Spleen (tissue), 11 donors: ENCODE data around the gene RAMP3. TPM values are rescaled to one million over a fixed set of nuclear protein-coding genes. Genes with fewer than 3 reads are reported as not detected.
A peak's percentile ranks its signal among the peaks of the same experiment; 100 is the strongest.
"Not testable (repeated sequence)": the region's sequence is repeated elsewhere in the genome, so short reads cannot be mapped to it uniquely, and the experiment has no call there.

Experiments used
- DNase-seq: peaks from one replicate; pipeline ENCODE4 v3.0.0-alpha.2; 2020
- H3K27ac ChIP-seq, 8 donors: fragments of 200-600 bp; sonication (generic) in 7 of 8; 1 replicate in 4 of 8; 2 replicates in 4 of 8; pipeline versions ENCODE4 v1.5.0 to v1.8.0; 2016 to 2021; ENCODE audit warnings: inconsistent platforms in 4 of 8, mild to moderate bottlenecking in 4 of 8, moderate library complexity in 1 of 8
- H3K27me3 ChIP-seq, 7 donors: fragments of 200-600 bp; sonication (generic) in 6 of 7; replicated peaks in 1 of 7; 1 replicate in 4 of 7; 2 replicates in 3 of 7; pipeline versions ENCODE4 v1.5.0 to v1.8.0; 2016 to 2021; ENCODE audit warnings: inconsistent platforms in 3 of 7, mild to moderate bottlenecking in 1 of 7
- H3K36me3 ChIP-seq, 6 donors: fragments of 200-600 bp; sonication (generic) in 5 of 6; 1 replicate in 4 of 6; 2 replicates in 2 of 6; pipeline versions ENCODE4 v1.5.0 to v1.8.0; 2016 to 2021; ENCODE audit warnings: inconsistent platforms in 2 of 6
- H3K4me1 ChIP-seq, 6 donors: fragments of 200-600 bp; sonication (generic) in 5 of 6; 1 replicate in 3 of 6; 2 replicates in 3 of 6; pipeline versions ENCODE4 v1.5.0 to v1.8.0; 2016 to 2021; ENCODE audit warnings: inconsistent platforms in 3 of 6
- H3K4me3 ChIP-seq, 8 donors: fragments of 200-600 bp; sonication (generic) in 7 of 8; 1 replicate in 4 of 8; 2 replicates in 4 of 8; pipeline versions ENCODE4 v1.5.0 to v1.8.0; 2016 to 2021; ENCODE audit warnings: inconsistent platforms in 4 of 8, mild to moderate bottlenecking in 4 of 8, moderate library complexity in 2 of 8
- H3K9me3 ChIP-seq, 8 donors: fragments of 200-600 bp; sonication (generic) in 7 of 8; 1 replicate in 4 of 8; 2 replicates in 4 of 8; pipeline versions ENCODE4 v1.5.0 to v1.8.0; 2016 to 2021; ENCODE audit warnings: inconsistent platforms in 4 of 8
- CTCF ChIP-seq, 11 experiments: fragments of 200-600 bp in 7 of 11; fragments of 450-650 bp in 4 of 11; sonication (generic) in 4 of 11; IDR thresholded peaks in 8 of 11; conservative IDR thresholded peaks in 3 of 11; 1 replicate in 7 of 11; 2 replicates in 4 of 11; pipeline versions ENCODE4 v1.4.0 to v1.8.0; 2016 to 2021; ENCODE audit warnings: antibody characterized with exemption in 11 of 11, inconsistent platforms in 4 of 11, mild to moderate bottlenecking in 1 of 11
- POLR2A ChIP-seq, 3 donors: fragments of 450-650 bp; IDR thresholded peaks; one replicate each; pipeline ENCODE4 v1.5.1; 2017; ENCODE audit warnings: antibody characterized with exemption in 3 of 3, mild to moderate bottlenecking in 1 of 3
- POLR2AphosphoS5 ChIP-seq, 3 donors: sonication (generic); formaldehyde crosslinking; IDR thresholded peaks; one replicate each; pipeline ENCODE4 v1.5.1; 2017; ENCODE audit warnings: antibody characterized with exemption in 3 of 3
- WGBS, 5 donors: extraction: QIAGEN DNeasy Blood & Tissue Kit in 3 of 5; methylation state at CpG; one replicate each; pipeline versions ENCODE4 v1.1.5 to v1.1.7; 2013 to 2018; 5-methylcytosine and 5-hydroxymethylcytosine counted together
- intact Hi-C: fragments of 100-400 bp; cut with DNase I; formaldehyde crosslinking; loops from one replicate; pipeline ENCODE4 v1.15.0; 2023; ENCODE audit warnings: low total_unique reads
- polyA plus RNA-seq, 3 donors: library from polyadenylated mRNA; stranded (reverse); fragments of 200-250 nt; gene quantifications; one replicate each; pipeline ENCODE4 v1.2.1, GENCODE V29; 2013
- total RNA-seq, 7 donors: library from RNA; depleted of rRNA in 3 of 7; stranded (reverse); fragments of >200 nt in 3 of 7; fragmentation: NEBNext Ultra II Directional in 4 of 7; extraction: Animal tissue kit (Norgen Biotek cat#: 25700) in 4 of 7; gene quantifications; one replicate each; pipeline versions ENCODE4 v1.1.0 to v1.2.1, GENCODE V29; 2016 to 2021
- donor health status: healthy with polysubstance abuse.
- donor health status: DM: no; HTN: no; CAD: no; lungs with moderate emphysema.
- donor health status: DM: no; HTN: no; CAD: no.
- donor health status: Bipolar disorder and iron deficiency.
- donor health status: healthy.
- donor health status: DM: no; HTN: no; CAD: no.
- donor health status: DM: yes; HTN: yes; CAD: no.

Gene RAMP3
- total and polyA plus RNA-seq, 10 donors, result 6.3 to 27.8 (median 13.6) TPM

- H3K27ac ChIP-seq, result peak overlapping the region in 7 of 8 donors; percentile 89 to 97 (median 94)
- H3K27me3 ChIP-seq, result no peaks in the 10 kb centered on the region
- TF ChIP-seq POLR2AphosphoS5 (IDR thresholded peaks at IDR 0.05), result no peak
- TF ChIP-seq POLR2A (IDR thresholded peaks at IDR 0.05), result no peak
- TF ChIP-seq CTCF (IDR thresholded peaks at IDR 0.05 in 8 of 11, conservative IDR thresholded peaks at IDR 0.05 in 3 of 11), result no peak
- 72 to 88% (median 80%) methylated on average over 1 of the region's 1 CpG for WGBS, 5 donors
- intact Hi-C loops, result loop anchor here (10.0 kb wide), 1 partner anchor 108 kb away; the partner anchor contains the start of gene CCM2
- H3K4me3 ChIP-seq, result no peak overlapping the region
- H3K4me1 ChIP-seq, result peaks cover 27 to 46% (median 41%) of the 10 kb centered on the region in 6 donors
- no peak for DNase-seq
- H3K36me3 ChIP-seq, result peaks cover 5 to 20% (median 16%) of the 10 kb centered on the region in 6 donors
- no peaks in the 10 kb centered on the region for H3K9me3 ChIP-seq
These were observed 44.9 kb upstream of the RAMP3 start for GRCh38 chr7:45112648-45113047.

GRCh38 chr7:45114257-45114656 is 43.3 kb upstream of the RAMP3 start:
- not testable (repeated sequence) for DNase-seq, H3K36me3 ChIP-seq, H3K9me3 ChIP-seq, H3K4me3 ChIP-seq, H3K27ac ChIP-seq, H3K27me3 ChIP-seq
- intact Hi-C loops, result loop anchor here (10.0 kb wide), 1 partner anchor 109 kb away; the partner anchor contains the start of gene CCM2
- H3K4me1 ChIP-seq, result peaks cover 14 to 30% (median 25%) of the 10 kb centered on the region in 6 donors
- WGBS, 5 donors, result 67 to 90% (median 88%) methylated on average over 1 of the region's 1 CpG

- H3K4me3 ChIP-seq, result no peak overlapping the region
- TF ChIP-seq POLR2A (IDR thresholded peaks at IDR 0.05) (no peak), CTCF (IDR thresholded peaks at IDR 0.05 in 8 of 11, conservative IDR thresholded peaks at IDR 0.05 in 3 of 11) (no peak), POLR2AphosphoS5 (IDR thresholded peaks at IDR 0.05) (no peak)
- no peaks in the 10 kb centered on the region for H3K27me3 ChIP-seq
- intact Hi-C loops, result loop anchor here (10.0 kb wide), 1 partner anchor 110 kb away; the partner anchor contains the start of gene CCM2
- DNase-seq, result no peak
- H3K36me3 ChIP-seq, result no peaks in the 10 kb centered on the region
- peaks cover 14 to 23% (median 19%) of the 10 kb centered on the region in 6 donors for H3K4me1 ChIP-seq
- no peak overlapping the region for H3K27ac ChIP-seq
- no peaks in the 10 kb centered on the region for H3K9me3 ChIP-seq
These were observed 42.7 kb upstream of the RAMP3 start for GRCh38 chr7:45114926-45115325.

- H3K4me1 ChIP-seq, result peaks cover 6 to 12% (median 7%) of the 10 kb centered on the region in 6 donors
- no peak for TF ChIP-seq CTCF (IDR thresholded peaks at IDR 0.05 in 8 of 11, conservative IDR thresholded peaks at IDR 0.05 in 3 of 11)
- TF ChIP-seq POLR2A (IDR thresholded peaks at IDR 0.05), result no peak
- TF ChIP-seq POLR2AphosphoS5 (IDR thresholded peaks at IDR 0.05), result no peak
- intact Hi-C loops, result loop anchor here (10.0 kb wide), 1 partner anchor 111 kb away; the partner anchor contains the start of gene CCM2
- H3K36me3 ChIP-seq, result no peaks in the 10 kb centered on the region
- no peaks in the 10 kb centered on the region for H3K27me3 ChIP-seq
- H3K27ac ChIP-seq, result no peak overlapping the region
- no peak for DNase-seq
- no peak overlapping the region for H3K4me3 ChIP-seq
- H3K9me3 ChIP-seq, result no peaks in the 10 kb centered on the region
- WGBS, 5 donors, result 65 to 97% (median 79%) methylated on average over 1 of the region's 1 CpG
These were observed 41.5 kb upstream of the RAMP3 start for GRCh38 chr7:45116048-45116447.
